Epithelial cell of proximal tubule (primary cell): ENCODE data around the gene SERAC1. TPM values are rescaled to one million over a fixed set of nuclear protein-coding genes. Genes with fewer than 3 reads are reported as not detected.

Source experiments
- DNase-seq: peaks from one replicate; pipeline ENCODE4 v3.0.0-alpha.2; 2011; ENCODE audit warnings: low read depth
- H3K4me3 ChIP-seq: 2 replicates; pipeline ENCODE4 v1.5.1; 2011; ENCODE audit warnings: low read depth, mild to moderate bottlenecking, low read length
- CTCF ChIP-seq: conservative IDR thresholded peaks from 2 replicates; pipeline ENCODE4 v1.5.1; 2012; ENCODE audit warnings: low read depth, mild to moderate bottlenecking, low read length
- total RNA-seq: library from RNA; depleted of rRNA; stranded (reverse); fragments of >200 nt; gene quantifications from 2 replicates; pipeline ENCODE4 v1.2.3, GENCODE V29; 2015

Gene SERAC1
- total RNA-seq, 1 donor from 2014 or later: 5.1 TPM

GRCh38 chr6:158070513-158070912, 97.5 kb downstream of the SERAC1 start:
- TF ChIP-seq CTCF: no peak
- DNase-seq: no peak
- H3K4me3 ChIP-seq: no peak overlapping the region

- H3K4me3 ChIP-seq: no peak overlapping the region
- DNase-seq: no peak
- no peak for TF ChIP-seq CTCF
Observed at GRCh38 chr6:158069800-158070195, 98.3 kb downstream of the SERAC1 start.

GRCh38 chr6:158068893-158069799, 98.9 kb downstream of the SERAC1 start:
- DNase-seq: no peak
- no peak for TF ChIP-seq CTCF
- H3K4me3 ChIP-seq: no peak overlapping the region

GRCh38 chr6:158068156-158068892, 99.7 kb downstream of the SERAC1 start:
- H3K4me3 ChIP-seq: no peak overlapping the region
- no peak for TF ChIP-seq CTCF
- no peak for DNase-seq

- no peak for TF ChIP-seq CTCF
- H3K4me3 ChIP-seq: no peak overlapping the region
- no peak for DNase-seq
Observed at GRCh38 chr6:158067436-158068015, 100.5 kb downstream of the SERAC1 start.

GRCh38 chr6:158066136-158066781, 101.8 kb downstream of the SERAC1 start:
- no peak overlapping the region for H3K4me3 ChIP-seq
- no peak for DNase-seq
- TF ChIP-seq CTCF: no peak
